Calu3 (cell line): ENCODE measurements around the gene GLIPR1. TPM values are rescaled to one million over a fixed set of nuclear protein-coding genes. Genes with fewer than 3 reads are reported as not detected.

Experiments
- BruUV-seq: library from RNA; stranded (reverse); fragments of 400-500 nt; replicated peaks from 2 replicates; lab custom pipeline; 2021; lab: Mats Ljungman, UMichigan
- CTCF ChIA-PET: fragments of 300-600 bp; sonication (Branson Sonifier 250); formaldehyde crosslinking; loops from one replicate; lab custom pipeline; 2022; ENCODE audit warnings: antibody characterized with exemption; lab: Charles Lee
- DNase-seq: peaks from one replicate; pipeline ENCODE4 v3.0.0; 2022
- H3K27ac Mint-ChIP-seq: one replicate; pipeline ENCODE4 v1.8.0; 2022; ENCODE audit warnings: mixed read lengths; ENCODE audit not compliant: unreplicated experiment
- H3K27me3 Mint-ChIP-seq: one replicate; pipeline ENCODE4 v1.8.0; 2022; ENCODE audit warnings: mixed read lengths; ENCODE audit not compliant: unreplicated experiment
- H3K36me3 Mint-ChIP-seq: one replicate; pipeline ENCODE4 v1.8.0; 2022; ENCODE audit warnings: mild to moderate bottlenecking, moderate library complexity, mixed read lengths; ENCODE audit not compliant: insufficient read depth, unreplicated experiment
- H3K4me1 Mint-ChIP-seq: one replicate; pipeline ENCODE4 v1.8.0; 2022; ENCODE audit warnings: mild to moderate bottlenecking, low read depth, mixed read lengths; ENCODE audit not compliant: unreplicated experiment
- H3K4me3 Mint-ChIP-seq: one replicate; pipeline ENCODE4 v1.8.0; 2022; ENCODE audit warnings: mild to moderate bottlenecking, low read depth, moderate library complexity, mixed read lengths; ENCODE audit not compliant: unreplicated experiment
- H3K9me3 Mint-ChIP-seq: one replicate; pipeline ENCODE4 v1.8.0; 2022; ENCODE audit warnings: low read depth, mixed read lengths; ENCODE audit not compliant: unreplicated experiment
- intact Hi-C: fragments of 100-400 bp; cut with micrococcal nuclease; formaldehyde crosslinking; loops from one replicate; pipeline ENCODE4 v1.10.0; 2022; ENCODE audit not compliant: unreplicated experiment
- total RNA-seq: library from RNA; stranded (reverse); gene quantifications from 2 replicates; pipeline ENCODE4 v1.2.3, GENCODE V29; 2022
- TF ChIP-seq, protein P1 (sequence below): fragments of 200-600 bp; IDR thresholded peaks from one replicate; pipeline ENCODE4 v1.8.0; 2022; ENCODE audit warnings: antibody characterized with exemption; ENCODE audit not compliant: unreplicated experiment

The GLIPR1 gene
- total RNA-seq, 1 experiment from 2014 or later = 38.5 TPM

DNA sequence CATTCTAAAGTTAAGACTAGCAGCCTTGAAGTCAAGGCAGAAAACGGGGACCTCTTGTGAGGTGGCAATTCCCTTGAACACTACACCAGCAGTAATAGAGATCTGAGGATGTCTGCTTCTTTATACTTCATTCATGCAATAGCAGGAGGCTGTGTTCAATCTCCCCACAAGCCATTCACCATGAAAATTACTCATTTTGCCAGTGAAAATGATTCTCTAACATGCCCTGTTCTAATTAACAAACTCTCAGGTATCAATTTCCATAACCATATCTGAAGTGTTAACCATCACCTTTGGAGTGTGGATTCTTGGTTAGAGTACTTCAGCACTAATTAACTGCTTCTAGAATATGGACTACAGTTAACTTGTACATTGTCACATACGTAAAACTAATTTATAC, 3.4 kb upstream of the GLIPR1 start:
- Mint-ChIP-seq H3K4me3 (no peak overlapping the region), H3K4me1 (peaks cover 30% of the 10 kb centered on the region), H3K36me3 (peaks cover 19% of the 10 kb centered on the region), H3K9me3 (no peaks in the 10 kb centered on the region), H3K27ac (no peak overlapping the region), H3K27me3 (no peaks in the 10 kb centered on the region)
- intact Hi-C loops = no loop called here
- DNase-seq = no peak
- no TSS peak for BruUV-seq
- TF ChIP-seq, protein P1, sequence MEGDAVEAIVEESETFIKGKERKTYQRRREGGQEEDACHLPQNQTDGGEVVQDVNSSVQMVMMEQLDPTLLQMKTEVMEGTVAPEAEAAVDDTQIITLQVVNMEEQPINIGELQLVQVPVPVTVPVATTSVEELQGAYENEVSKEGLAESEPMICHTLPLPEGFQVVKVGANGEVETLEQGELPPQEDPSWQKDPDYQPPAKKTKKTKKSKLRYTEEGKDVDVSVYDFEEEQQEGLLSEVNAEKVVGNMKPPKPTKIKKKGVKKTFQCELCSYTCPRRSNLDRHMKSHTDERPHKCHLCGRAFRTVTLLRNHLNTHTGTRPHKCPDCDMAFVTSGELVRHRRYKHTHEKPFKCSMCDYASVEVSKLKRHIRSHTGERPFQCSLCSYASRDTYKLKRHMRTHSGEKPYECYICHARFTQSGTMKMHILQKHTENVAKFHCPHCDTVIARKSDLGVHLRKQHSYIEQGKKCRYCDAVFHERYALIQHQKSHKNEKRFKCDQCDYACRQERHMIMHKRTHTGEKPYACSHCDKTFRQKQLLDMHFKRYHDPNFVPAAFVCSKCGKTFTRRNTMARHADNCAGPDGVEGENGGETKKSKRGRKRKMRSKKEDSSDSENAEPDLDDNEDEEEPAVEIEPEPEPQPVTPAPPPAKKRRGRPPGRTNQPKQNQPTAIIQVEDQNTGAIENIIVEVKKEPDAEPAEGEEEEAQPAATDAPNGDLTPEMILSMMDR = no peak
- CTCF ChIA-PET = no interaction called here

- DNase-seq = no peak
- CTCF ChIA-PET = no interaction called here
- peaks cover 34% of the 10 kb centered on the region for H3K4me1 Mint-ChIP-seq
These were observed 2.3 kb upstream of the GLIPR1 start for GRCh38 chr12:75478116-75478794.

DNA sequence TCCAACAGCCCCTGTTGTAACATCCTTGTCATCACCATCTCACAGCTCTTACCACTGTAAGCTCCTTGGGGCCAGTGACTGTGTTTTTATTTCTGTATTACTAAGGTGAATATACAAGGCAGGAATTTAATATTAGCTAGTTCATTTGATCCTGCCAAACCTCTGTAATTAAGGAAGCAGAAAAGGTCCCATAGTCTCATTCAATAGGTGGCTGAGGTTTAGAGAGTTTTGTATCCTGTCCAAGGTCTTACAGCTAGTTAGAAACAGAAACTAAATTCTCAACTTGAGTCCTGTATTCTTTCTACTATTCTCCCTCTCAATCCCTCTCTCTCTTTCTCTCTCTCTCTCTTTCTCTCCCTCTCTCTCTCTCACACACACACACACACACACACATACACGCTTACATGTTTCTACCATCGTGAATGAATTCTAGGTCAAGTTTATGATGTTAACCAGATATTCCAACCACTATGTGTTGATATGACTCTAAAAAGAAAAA, 543 bp upstream of the GLIPR1 start:
- Mint-ChIP-seq H3K36me3 (peaks cover 25% of the 10 kb centered on the region), H3K27ac (peak overlapping the region; percentile 83), H3K4me1 (peaks cover 39% of the 10 kb centered on the region), H3K27me3 (no peaks in the 10 kb centered on the region), H3K4me3 (peak overlapping the region; percentile 29), H3K9me3 (no peaks in the 10 kb centered on the region)
- intact Hi-C loops = loop anchor here (2.0 kb wide), 3 partner anchors 21 to 145 kb away; partner anchors contain the start of genes GLIPR1L1 and GLIPR1L2
- DNase-seq = no peak
- no TSS peak for BruUV-seq
- CTCF ChIA-PET = interaction anchor here (0.6 to 2.6 kb wide), 9 partner anchors 9 to 303 kb away, joined by 3 to 36 read pairs (median 3); partner anchors contain the start of genes CAPS2, GLIPR1L1 and GLIPR1L2
- TF ChIP-seq, protein P1 = no peak

More at GRCh38 chr12:75478116-75478794, 2.3 kb upstream of the GLIPR1 start:
- Mint-ChIP-seq H3K36me3 (peaks cover 19% of the 10 kb centered on the region), H3K27me3 (no peaks in the 10 kb centered on the region), H3K9me3 (no peaks in the 10 kb centered on the region), H3K4me3 (no peak overlapping the region), H3K27ac (no peak overlapping the region)
- BruUV-seq = no TSS peak
- intact Hi-C loops = no loop called here
- TF ChIP-seq, protein P1 = no peak

DNA sequence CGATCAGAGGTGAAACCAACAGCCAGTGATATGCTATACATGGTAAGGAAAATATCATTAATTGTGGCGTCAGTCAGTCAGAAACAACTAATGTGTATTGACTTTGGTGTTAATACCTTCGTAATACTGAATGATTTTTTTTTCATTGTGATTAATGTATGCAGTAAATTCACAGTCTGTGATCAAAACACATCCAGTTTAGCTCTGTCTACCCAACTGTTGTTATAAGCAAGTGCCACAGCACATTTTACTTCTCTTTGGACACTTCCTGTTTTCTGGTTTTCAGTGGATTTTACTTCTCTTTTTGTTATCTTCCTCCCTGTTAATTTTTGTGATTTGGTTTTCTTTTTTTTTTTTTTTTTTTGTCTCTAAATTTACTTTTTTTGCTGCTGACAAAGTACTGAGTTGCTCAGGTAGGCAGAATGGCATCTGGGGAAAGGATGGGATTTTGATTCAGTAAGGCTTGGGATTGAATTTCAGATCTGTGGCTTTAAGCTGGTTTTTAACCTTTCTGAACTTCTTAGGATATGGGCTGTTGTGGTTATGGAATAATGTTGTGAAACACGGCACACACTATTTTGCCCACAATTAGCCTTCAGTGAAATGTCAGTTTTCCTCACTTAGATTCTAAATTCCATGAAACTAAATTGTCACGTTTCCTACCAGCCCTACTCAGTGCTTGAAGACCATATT, 604 bp downstream of the GLIPR1 start:
- intact Hi-C loops = loop anchor here (2.0 kb wide), 3 partner anchors 22 to 146 kb away; partner anchors contain the start of genes GLIPR1L1 and GLIPR1L2
- Mint-ChIP-seq H3K9me3 (no peaks in the 10 kb centered on the region), H3K27ac (peak overlapping the region; percentile 83), H3K27me3 (no peaks in the 10 kb centered on the region), H3K4me3 (peak overlapping the region; percentile 29), H3K4me1 (peaks cover 39% of the 10 kb centered on the region), H3K36me3 (peaks cover 25% of the 10 kb centered on the region)
- BruUV-seq = TSS peak; percentile 78
- TF ChIP-seq, protein P1 = no peak
- DNase-seq = no peak
- CTCF ChIA-PET = interaction anchor here (1.0 to 2.6 kb wide), 7 partner anchors 10 to 151 kb away, joined by 3 to 36 read pairs (median 4); partner anchors contain the start of genes CAPS2, GLIPR1L1 and GLIPR1L2
